PC-9 (cell line): Measurements from ENCODE around the gene IBA57. TPM values are rescaled to one million over a fixed set of nuclear protein-coding genes. Genes with fewer than 3 reads are reported as not detected.

Source experiments
- BruUV-seq: library from RNA; stranded (reverse); fragments of 400-500 nt; replicated peaks from 2 replicates; lab custom pipeline; 2021; lab: Mats Ljungman, UMichigan
- CTCF ChIA-PET: fragments of 300-600 bp; sonication (Branson Sonifier 250); formaldehyde crosslinking; loops from one replicate; lab custom pipeline; 2022; ENCODE audit warnings: antibody characterized with exemption; lab: Charles Lee
- POLR2A ChIA-PET: fragments of 300-600 bp; sonication (Branson Sonifier 250); formaldehyde crosslinking; loops from one replicate; lab custom pipeline; 2022; ENCODE audit warnings: antibody characterized with exemption; ENCODE audit not compliant: unreplicated experiment; lab: Charles Lee
- DNase-seq, 2 experiments: peaks; one replicate each; pipeline versions ENCODE4 v3.0.0 to v3.0.0-alpha.2; 2015 to 2022; ENCODE audit warnings: mixed read lengths in 1 of 2
- H2AFZ ChIP-seq: fragments of 200-600 bp; sonication (generic); 2 replicates; pipeline ENCODE4 v1.8.1; 2017; ENCODE audit warnings: antibody characterized with exemption
- H3F3A ChIP-seq: fragments of 200-600 bp; sonication (generic); 2 replicates; pipeline ENCODE4 v1.8.1; 2017; ENCODE audit warnings: antibody characterized with exemption, mild to moderate bottlenecking, low read depth; ENCODE audit not compliant: insufficient read depth
- H3K27ac ChIP-seq: fragments of 200-600 bp; sonication (generic); 2 replicates; pipeline ENCODE4 v1.6.1; 2016; ENCODE audit warnings: mixed run types
- H3K27me3 ChIP-seq: fragments of 200-600 bp; sonication (generic); 2 replicates; pipeline ENCODE4 v1.6.1; 2016; ENCODE audit warnings: low read depth, mixed run types; ENCODE audit not compliant: insufficient read depth
- H3K36me3 ChIP-seq: fragments of 200-600 bp; sonication (generic); 2 replicates; pipeline ENCODE4 v1.6.1; 2016; ENCODE audit warnings: low read depth, mixed run types
- H3K4me1 ChIP-seq: fragments of 200-600 bp; sonication (generic); replicated peaks from 2 replicates; pipeline ENCODE4 v1.6.1; 2016; ENCODE audit warnings: mixed run types; ENCODE audit not compliant: insufficient read depth
- H3K4me2 ChIP-seq: fragments of 200-600 bp; sonication (generic); 2 replicates; pipeline ENCODE4 v1.6.1; 2017; ENCODE audit warnings: mixed run types
- H3K4me3 ChIP-seq: fragments of 200-600 bp; sonication (generic); 2 replicates; pipeline ENCODE4 v1.6.1; 2016; ENCODE audit warnings: mixed run types
- H3K79me2 ChIP-seq: fragments of 200-600 bp; sonication (generic); 2 replicates; pipeline ENCODE4 v1.6.1; 2017; ENCODE audit warnings: low read depth, mixed run types
- H3K9me2 ChIP-seq: fragments of 200-600 bp; sonication (generic); 2 replicates; pipeline ENCODE4 v1.8.1; 2017; ENCODE audit warnings: mild to moderate bottlenecking; ENCODE audit not compliant: insufficient read depth
- H3K9me3 ChIP-seq: fragments of 200-600 bp; sonication (generic); 2 replicates; pipeline ENCODE4 v1.8.1; 2016; ENCODE audit warnings: low read depth; ENCODE audit not compliant: insufficient read depth
- H4K20me1 ChIP-seq: fragments of 200-600 bp; sonication (generic); 2 replicates; pipeline ENCODE4 v1.8.1; 2017; ENCODE audit not compliant: insufficient read depth
- CTCF ChIP-seq: fragments of 200-600 bp; sonication (generic); conservative IDR thresholded peaks from 2 replicates; pipeline ENCODE4 v1.6.1; 2017; ENCODE audit warnings: mixed run types, antibody characterized with exemption, mild to moderate bottlenecking, moderate library complexity
- EZH2 ChIP-seq: fragments of 200-600 bp; sonication (generic); IDR thresholded peaks from 2 replicates; pipeline ENCODE4 v1.8.0; 2017; ENCODE audit warnings: antibody characterized with exemption, low read depth
- intact Hi-C: fragments of 100-400 bp; cut with micrococcal nuclease; formaldehyde crosslinking; loops from one replicate; pipeline ENCODE4 v1.10.0; 2022; ENCODE audit not compliant: unreplicated experiment
- total RNA-seq: library from RNA; stranded (reverse); gene quantifications from 2 replicates; pipeline ENCODE4 v1.2.3, GENCODE V29; 2021

Gene IBA57
- total RNA-seq, 1 experiment from 2014 or later = 7.8 TPM

- Histone ChIP-seq H3K27ac (no peak overlapping the region), H3K4me2 (no peak overlapping the region), H3K36me3 (no peaks in the 10 kb centered on the region), H4K20me1 (peaks cover 11% of the 10 kb centered on the region), H3F3A (no peaks in the 10 kb centered on the region), H3K79me2 (peaks cover 19% of the 10 kb centered on the region), H3K4me1 (no peaks in the 10 kb centered on the region), H3K9me3 (no peaks in the 10 kb centered on the region), H2AFZ (no peak overlapping the region), H3K4me3 (no peak overlapping the region), H3K9me2 (no peaks in the 10 kb centered on the region), H3K27me3 (no peaks in the 10 kb centered on the region)
- no peak for DNase-seq
- CTCF ChIA-PET = interaction anchor here (0.6 kb wide), 1 partner anchor 17 kb away, joined by 8 read pairs; the partner anchor contains the start of gene IBA57
- intact Hi-C loops = loop anchor here (2.0 kb wide), 1 partner anchor 14 kb away; no protein-coding TSS in a partner anchor
- no peak for TF ChIP-seq EZH2
- no peak for TF ChIP-seq CTCF
- BruUV-seq = no TSS peak
- POLR2A ChIA-PET = interaction anchor here (1.1 kb wide), 1 partner anchor 50 kb away, joined by 10 read pairs; no protein-coding TSS in a partner anchor
These were observed 17.3 kb upstream of the IBA57 start for GRCh38 chr1:228148196-228148861.

- Histone ChIP-seq H3K9me2 (no peaks in the 10 kb centered on the region), H3K79me2 (peaks cover 12% of the 10 kb centered on the region), H3K4me1 (no peaks in the 10 kb centered on the region), H3K9me3 (no peaks in the 10 kb centered on the region), H3K4me2 (no peak overlapping the region), H3K4me3 (no peak overlapping the region), H3F3A (no peaks in the 10 kb centered on the region), H3K36me3 (no peaks in the 10 kb centered on the region), H3K27me3 (no peaks in the 10 kb centered on the region), H2AFZ (no peak overlapping the region), H3K27ac (no peak overlapping the region), H4K20me1 (peaks cover 5% of the 10 kb centered on the region)
- POLR2A ChIA-PET = interaction anchor here (1.1 kb wide), 1 partner anchor 50 kb away, joined by 10 read pairs; no protein-coding TSS in a partner anchor
- no TSS peak for BruUV-seq
- intact Hi-C loops = loop anchor here (1.0 to 2.0 kb wide), 2 partner anchors 8 to 14 kb away; no protein-coding TSS in a partner anchor
- CTCF ChIA-PET = no interaction called here
- TF ChIP-seq CTCF (no peak), EZH2 (no peak)
- peak in 1 of 2 experiments; percentile 61 for DNase-seq
These were observed 16.6 kb upstream of the IBA57 start for GRCh38 chr1:228148935-228149405.

- Histone ChIP-seq H3K36me3 (no peaks in the 10 kb centered on the region), H3F3A (no peaks in the 10 kb centered on the region), H3K27me3 (no peaks in the 10 kb centered on the region), H3K4me1 (no peaks in the 10 kb centered on the region), H3K4me3 (no peak within 1 kb of the TSS), H3K9me3 (no peaks in the 10 kb centered on the region), H3K79me2 (peaks cover 6% of the 10 kb centered on the region; the same call in 1 of the 2 replicates), H3K9me2 (no peaks in the 10 kb centered on the region), H2AFZ (no peak within 1 kb of the TSS), H3K4me2 (no peak within 1 kb of the TSS), H4K20me1 (no peaks in the 10 kb centered on the region), H3K27ac (no peak within 1 kb of the TSS)
- peak in 1 of 2 experiments; percentile 77 for DNase-seq
- ChIA-PET POLR2A (interaction anchor here (0.6 to 1.1 kb wide), 2 partner anchors 49 to 249 kb away, joined by 8 to 10 read pairs; no protein-coding TSS in a partner anchor), CTCF (no interaction called here)
- TF ChIP-seq CTCF = no peak
- no peak for TF ChIP-seq EZH2
- BruUV-seq = no TSS peak
- intact Hi-C loops = loop anchor here (1.0 to 2.0 kb wide), 2 partner anchors 8 to 13 kb away; no protein-coding TSS in a partner anchor
These were observed 16.0 kb upstream of the IBA57 start, which contains the start of gene GJC2 for GRCh38 chr1:228149406-228150119. Gene GJC2, plus strand, starts transcription at chr1:228149930. Its CDS starts 7,829 bp downstream, at chr1:228157759.
